ENCODE results near the gene SLC25A23.
"Not testable (repeated sequence)": the region's sequence is repeated elsewhere in the genome, so short reads cannot be mapped to it uniquely, and the experiment has no call there.

The SLC25A23 gene

DNA sequence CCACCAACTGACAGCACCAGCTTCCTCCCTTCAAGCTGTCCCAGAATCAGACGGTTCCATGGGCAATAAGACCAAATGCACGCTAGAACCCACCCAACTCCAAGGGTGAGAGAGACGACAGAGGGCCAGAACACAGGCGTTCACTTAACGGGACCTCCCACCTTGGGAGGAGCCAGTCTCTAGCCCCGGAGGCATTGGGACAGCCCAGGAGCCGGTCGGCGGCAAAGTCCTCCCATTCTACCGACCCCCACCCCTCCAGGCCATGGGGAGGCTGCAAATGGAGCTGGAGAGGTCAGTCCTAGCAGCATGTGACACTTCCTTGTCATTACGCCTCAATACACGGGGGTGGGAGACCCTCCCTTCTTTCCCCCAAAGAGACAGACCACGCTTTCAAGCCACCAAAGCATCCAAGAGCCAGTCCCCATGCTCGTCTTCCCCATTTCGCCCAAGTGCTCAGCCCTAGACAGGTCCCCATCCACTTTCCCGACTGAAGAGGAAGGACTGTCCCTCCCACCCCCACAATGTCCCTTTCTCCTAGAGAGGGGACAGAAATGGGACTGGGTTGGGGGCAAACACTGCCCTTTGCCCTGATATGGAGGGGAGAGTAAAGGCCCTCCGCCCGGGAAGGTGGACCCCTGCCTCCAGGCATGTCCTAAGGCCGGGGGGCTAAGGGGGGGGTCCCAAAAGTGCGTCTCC lies 35.9 kb downstream of the SLC25A23 start:
- no peak for DNase-seq

- no peak for DNase-seq
Observed at GRCh38 chr19:6421075-6422014, 38.2 kb downstream of the SLC25A23 start.

GRCh38 chr19:6418562-6418932 lies 41.0 kb downstream of the SLC25A23 start:
- no peak for DNase-seq

DNA sequence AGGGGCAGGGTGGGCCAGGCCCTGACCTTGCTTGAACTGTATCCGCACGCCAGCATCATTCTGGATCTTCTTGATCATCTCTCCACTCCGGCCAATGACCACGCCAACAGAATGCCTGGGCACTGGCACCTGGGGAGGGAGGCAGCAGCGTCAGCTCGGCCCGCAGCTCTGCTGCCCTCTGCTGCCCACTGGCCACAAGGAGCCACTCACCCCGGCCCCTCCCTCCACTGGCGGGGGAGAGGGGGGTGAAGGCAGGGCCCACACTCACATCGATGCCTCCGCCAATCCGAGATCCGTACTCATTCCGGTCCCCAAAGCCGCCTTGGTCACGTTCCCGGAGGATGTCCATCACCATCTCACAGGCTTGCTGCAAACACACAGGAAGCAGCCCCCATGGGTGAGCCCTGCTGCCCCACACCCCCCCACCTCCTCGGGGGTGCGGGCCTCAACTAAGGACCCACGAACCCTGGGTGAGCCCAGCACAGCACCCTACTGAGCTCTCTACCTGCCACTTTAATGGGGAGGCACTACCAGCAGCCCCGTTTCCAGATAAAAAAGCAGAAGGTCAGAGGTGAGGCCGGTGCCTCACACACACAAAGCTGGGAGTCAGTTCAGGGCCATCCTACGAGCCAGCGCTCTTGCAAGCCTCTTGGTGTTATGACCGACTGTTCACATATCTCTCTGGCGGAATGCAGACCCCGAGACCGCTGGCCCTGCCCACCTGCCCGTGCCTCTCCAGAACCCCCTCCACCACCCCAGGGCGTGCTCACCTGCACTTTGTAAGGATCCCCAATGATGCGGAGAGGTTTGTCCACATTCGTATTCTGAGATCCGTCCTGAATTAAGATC lies 41.7 kb downstream of the SLC25A23 start:
- no peak for DNase-seq

DNA sequence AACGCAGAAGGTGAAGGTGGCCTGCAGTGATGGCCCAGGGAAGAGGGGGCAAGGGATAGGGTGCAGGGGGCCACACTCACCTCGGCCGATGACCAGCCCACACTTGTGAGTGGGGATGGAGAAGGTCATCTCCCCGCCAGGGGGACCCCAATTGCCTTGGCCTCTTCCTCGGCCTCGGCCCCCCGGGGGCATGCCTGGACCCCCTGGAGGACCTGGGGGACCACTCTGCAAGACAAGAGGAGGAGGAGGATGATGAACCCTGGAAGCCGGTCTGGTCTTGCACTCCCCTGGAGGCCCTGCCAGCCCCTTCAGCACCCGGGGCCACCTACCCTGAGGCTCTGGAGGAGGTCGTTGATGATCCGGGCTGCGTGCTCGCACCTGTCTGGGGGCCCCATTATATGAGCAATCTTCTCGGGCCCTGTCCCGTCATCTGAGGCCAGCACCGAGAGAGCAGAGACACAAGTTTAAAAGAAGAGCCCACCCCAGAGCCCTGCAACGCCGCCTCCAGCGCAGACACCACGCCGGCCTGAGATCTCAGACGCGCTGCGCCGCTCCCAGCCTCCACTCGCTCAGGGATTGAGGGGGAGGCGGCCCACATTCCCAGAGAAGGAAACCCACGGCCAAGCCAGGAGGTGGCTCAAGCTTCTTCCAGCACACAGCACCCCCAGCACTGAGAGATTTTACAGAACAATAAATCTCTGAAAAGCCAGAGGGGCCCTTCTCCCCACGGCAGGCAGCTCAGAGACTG lies 42.8 kb downstream of the SLC25A23 start:
- DNase-seq, result no peak

GRCh38 chr19:6415591-6416190 lies 43.9 kb downstream of the SLC25A23 start:
- DNase-seq, result no peak

GRCh38 chr19:6414793-6415590 lies 44.6 kb downstream of the SLC25A23 start:
- DNase-seq, result no peak

GRCh38 chr19:6413721-6414643 lies 45.6 kb downstream of the SLC25A23 start:
- no peak for DNase-seq

DNA sequence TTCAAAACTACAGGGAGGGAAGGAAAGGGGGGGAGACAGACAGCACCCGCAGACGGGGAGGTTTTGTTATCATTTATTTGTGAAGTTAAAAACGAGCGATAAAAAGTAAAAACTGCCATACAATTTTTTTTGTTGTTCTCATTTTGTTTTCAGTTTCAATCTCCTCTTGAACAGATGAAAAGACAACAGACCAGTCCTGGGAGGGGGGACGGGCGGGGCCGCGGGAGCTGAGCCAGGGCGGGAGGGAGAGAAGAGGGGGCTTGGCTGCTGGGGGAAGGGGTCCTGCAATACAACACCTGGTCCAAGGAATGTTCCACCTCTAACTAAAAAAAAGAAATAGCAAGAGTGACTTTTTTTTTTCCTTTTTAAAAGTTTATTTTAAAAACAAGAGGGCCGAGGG lies 46.3 kb downstream of the SLC25A23 start:
- DNase-seq, result no peak

GRCh38 chr19:6412447-6413091 lies 47.0 kb downstream of the SLC25A23 start:
- DNase-seq, result no peak

DNA sequence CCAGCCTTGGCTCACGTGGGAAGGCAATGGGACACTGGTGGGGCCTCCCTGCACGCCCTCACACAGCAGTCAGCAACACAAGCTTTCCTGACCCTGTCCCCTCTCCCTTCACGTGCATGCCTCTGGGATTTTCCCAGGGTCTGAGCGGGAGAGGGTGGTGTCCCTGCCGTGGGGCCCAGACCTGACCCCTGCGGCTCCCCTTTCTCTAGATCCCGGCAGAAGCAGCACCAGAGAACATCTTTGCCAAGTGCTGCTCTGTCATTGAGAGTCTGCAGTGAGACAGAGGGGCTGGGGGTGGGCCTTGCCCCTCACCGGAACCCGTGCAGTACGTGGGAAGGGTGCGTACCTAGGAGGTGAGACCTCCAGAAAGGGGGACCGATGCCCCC lies 47.5 kb downstream of the SLC25A23 start:
- DNase-seq, result no peak

- no peak for DNase-seq
Observed at GRCh38 chr19:6409346-6409745, 50.2 kb downstream of the SLC25A23 start.

DNA sequence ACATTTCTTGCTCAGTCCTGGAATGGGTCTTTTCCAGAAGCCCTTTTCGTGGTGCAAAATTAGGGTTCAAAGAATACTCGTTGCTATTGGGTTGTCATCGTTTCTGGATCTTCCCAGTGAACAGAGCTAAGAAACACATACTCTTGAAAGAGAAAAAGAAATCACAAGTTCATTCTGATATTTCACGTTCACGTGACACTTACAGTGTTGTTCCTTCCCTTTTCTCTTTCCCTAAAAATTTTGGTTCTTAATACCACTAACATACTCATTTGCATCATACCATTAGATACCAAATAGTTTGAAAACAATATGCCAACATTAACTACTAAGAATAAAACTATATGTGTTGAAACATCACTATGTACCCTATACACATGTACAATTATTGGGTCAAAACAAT lies 53.2 kb downstream of the SLC25A23 start:
- DNase-seq, result no peak

DNA sequence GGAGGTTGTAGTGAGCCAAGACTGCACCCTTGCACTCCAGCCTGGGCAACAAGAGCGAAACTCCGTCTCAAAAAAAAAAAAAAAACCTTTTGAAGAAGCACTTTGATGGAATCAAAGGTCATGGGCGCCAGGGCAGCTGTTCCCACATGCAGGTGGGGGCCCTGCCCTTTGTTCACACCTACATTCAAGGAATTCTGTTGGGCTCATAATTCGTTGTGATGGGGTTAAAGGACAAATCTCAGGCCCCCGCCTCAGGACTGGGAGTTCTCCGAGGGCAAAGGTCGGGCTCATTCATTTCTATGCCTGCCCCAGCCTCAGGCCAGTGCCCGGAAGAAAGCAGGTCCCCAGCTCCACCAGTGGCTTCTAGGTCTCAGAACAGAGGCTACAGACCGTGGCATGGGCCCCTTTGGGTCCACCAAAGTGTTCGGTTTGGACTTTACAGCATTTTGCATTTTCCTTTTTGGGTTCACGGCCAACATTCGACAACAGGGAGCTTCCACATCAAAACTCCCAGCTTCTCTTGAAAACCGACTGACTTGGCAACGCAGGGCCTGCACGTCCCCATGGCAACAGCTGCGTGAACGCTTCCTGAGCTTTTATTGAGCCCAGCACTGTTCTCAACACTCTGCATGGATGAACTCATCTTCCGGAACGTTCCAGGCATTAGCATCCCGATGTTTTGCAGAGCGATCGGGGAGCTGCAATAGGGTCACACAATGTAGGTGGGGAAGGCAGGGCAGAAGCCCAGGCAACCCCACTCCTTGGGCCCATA lies 56.6 kb downstream of the SLC25A23 start:
- DNase-seq, result no peak

GRCh38 chr19:6402058-6402457 lies 57.5 kb downstream of the SLC25A23 start:
- no peak for DNase-seq

GRCh38 chr19:6400062-6400944 lies 59.3 kb downstream of the SLC25A23 start:
- DNase-seq, result not testable (repeated sequence)

DNA sequence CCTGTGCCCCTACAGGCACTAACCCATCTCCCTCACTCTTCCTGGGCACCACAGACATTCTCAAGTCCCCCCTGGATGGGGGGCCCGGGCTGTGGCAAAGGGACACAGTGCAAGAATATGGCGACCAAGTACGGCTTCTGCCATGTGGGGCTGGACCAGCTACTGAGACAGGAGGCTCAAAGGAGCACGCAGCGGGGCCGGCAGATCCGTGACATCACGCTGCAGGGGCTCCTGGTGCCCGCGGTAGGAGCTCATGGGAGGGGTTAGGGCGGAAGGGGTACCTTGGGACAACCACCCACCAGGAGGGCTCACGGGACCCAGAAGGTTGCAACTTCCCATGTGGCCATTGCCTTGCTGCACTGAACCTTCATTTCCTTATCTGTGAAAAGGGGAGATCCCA lies 63.3 kb downstream of the SLC25A23 start:
- DNase-seq, result no peak

GRCh38 chr19:6394831-6395230 lies 64.8 kb downstream of the SLC25A23 start:
- DNase-seq, result no peak

Data from amniotic stem cell (primary cell).